Neural progenitor cell (in vitro differentiated cells): Measurements from ENCODE around the gene SLC44A2. TPM values are rescaled to one million over a fixed set of nuclear protein-coding genes. Genes with fewer than 3 reads are reported as not detected.

Experiments used
- DNase-seq: peaks from one replicate; pipeline ENCODE4 v3.0.0-alpha.2; 2016; ENCODE audit warnings: low spot score
- H2AFZ ChIP-seq: fragments of 200-600 bp; sonication (generic); replicated peaks from 2 replicates; pipeline ENCODE4 v1.6.1; 2016; ENCODE audit warnings: antibody characterized with exemption
- H3F3A ChIP-seq: fragments of 200-600 bp; sonication (generic); 2 replicates; pipeline ENCODE4 v1.6.1; 2016; ENCODE audit warnings: antibody characterized with exemption, low read depth
- H3K27ac ChIP-seq: fragments of 200-600 bp; sonication (generic); 2 replicates; pipeline ENCODE4 v1.5.1; 2016; ENCODE audit warnings: mild to moderate bottlenecking
- H3K27me3 ChIP-seq: fragments of 200-600 bp; sonication (generic); 2 replicates; pipeline ENCODE4 v1.6.1; 2016; ENCODE audit warnings: mild to moderate bottlenecking, moderate library complexity
- H3K36me3 ChIP-seq: fragments of 200-600 bp; sonication (generic); 2 replicates; pipeline ENCODE4 v1.5.1; 2016
- H3K4me1 ChIP-seq: fragments of 200-600 bp; sonication (generic); 2 replicates; pipeline ENCODE4 v1.6.1; 2016; ENCODE audit warnings: mixed run types
- H3K4me2 ChIP-seq: fragments of 200-600 bp; sonication (generic); 2 replicates; pipeline ENCODE4 v1.6.1; 2016
- H3K4me3 ChIP-seq: fragments of 200-600 bp; sonication (generic); 2 replicates; pipeline ENCODE4 v1.5.1; 2016
- H3K79me2 ChIP-seq: fragments of 200-600 bp; sonication (generic); 2 replicates; pipeline ENCODE4 v1.6.1; 2016; ENCODE audit warnings: low read depth
- H3K9ac ChIP-seq: fragments of 200-600 bp; sonication (generic); 2 replicates; pipeline ENCODE4 v1.6.1; 2016
- H3K9me3 ChIP-seq: fragments of 200-600 bp; sonication (generic); 2 replicates; pipeline ENCODE4 v1.5.1; 2016; ENCODE audit warnings: low read depth
- H4K20me1 ChIP-seq: fragments of 200-600 bp; sonication (generic); 2 replicates; pipeline ENCODE4 v1.6.1; 2016; ENCODE audit warnings: low read depth
- H3K27ac Mint-ChIP-seq: 3 replicates; pipeline ENCODE4 v1.8.0; 2021; ENCODE audit warnings: mixed read lengths
- H3K27me3 Mint-ChIP-seq: 2 replicates; pipeline ENCODE4 v1.8.0; 2022; ENCODE audit warnings: low read depth, mild to moderate bottlenecking, inconsistent platforms, moderate library complexity, mixed read lengths; ENCODE audit not compliant: insufficient read depth
- H3K36me3 Mint-ChIP-seq: 3 replicates; pipeline ENCODE4 v1.8.0; 2021; ENCODE audit warnings: mixed read lengths
- H3K4me1 Mint-ChIP-seq: 3 replicates; pipeline ENCODE4 v1.8.0; 2021; ENCODE audit warnings: mixed read lengths
- H3K4me3 Mint-ChIP-seq: 3 replicates; pipeline ENCODE4 v1.8.0; 2021; ENCODE audit warnings: mild to moderate bottlenecking, moderate library complexity, mixed read lengths
- H3K9me3 Mint-ChIP-seq: 3 replicates; pipeline ENCODE4 v1.8.0; 2020; ENCODE audit warnings: mixed read lengths
- EZH2 ChIP-seq: fragments of 200-600 bp; sonication (generic); IDR thresholded peaks from 2 replicates; pipeline ENCODE4 v1.6.1; 2017; ENCODE audit warnings: antibody characterized with exemption, mild to moderate bottlenecking, moderate library complexity
- EZH2phosphoT487 ChIP-seq: fragments of 200-600 bp; sonication (generic); IDR thresholded peaks from 2 replicates; pipeline ENCODE4 v1.6.1; 2017; ENCODE audit warnings: antibody characterized with exemption
- total RNA-seq: library from RNA; depleted of rRNA; stranded (reverse); fragments of >200 nt; gene quantifications from 2 replicates; pipeline ENCODE4 v1.2.3, GENCODE V29; 2015; ENCODE audit warnings: low replicate concordance
- TF ChIP-seq, protein P1 (sequence below): fragments of 200-600 bp; sonication (generic); IDR thresholded peaks from 2 replicates; pipeline ENCODE4 v1.5.1; 2017; ENCODE audit warnings: antibody characterized with exemption, mild to moderate bottlenecking

Gene SLC44A2
- total RNA-seq, 1 donor from 2014 or later = 45.6 TPM

DNA sequence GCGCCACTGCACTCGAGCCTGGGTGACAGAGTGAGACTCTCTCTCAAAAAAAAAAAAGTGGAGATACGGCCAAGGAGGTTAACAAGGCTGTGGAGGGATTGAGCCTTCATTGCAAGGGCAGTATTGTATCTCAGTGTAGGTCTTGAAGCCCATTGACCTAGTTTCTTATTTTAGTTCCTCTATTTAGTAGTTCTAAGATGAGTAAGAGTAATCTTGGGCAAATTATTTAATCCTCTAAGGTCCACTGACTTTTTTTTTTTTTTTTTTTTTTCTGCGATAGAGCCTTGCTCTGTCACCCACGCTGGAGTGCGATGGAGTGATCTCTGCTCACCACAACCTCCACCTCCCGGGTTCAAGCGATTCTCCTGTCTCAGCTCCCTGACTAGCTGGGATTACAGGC is 14.5 kb downstream of the SLC44A2 start:
- Histone ChIP-seq H3K4me1 (peaks cover 14% of the 10 kb centered on the region), H2AFZ (no peak overlapping the region), H4K20me1 (peaks cover 5% of the 10 kb centered on the region), H3K79me2 (no peaks in the 10 kb centered on the region), H3K27ac (no peak overlapping the region), H3K9me3 (no peaks in the 10 kb centered on the region), H3K36me3 (no peaks in the 10 kb centered on the region), H3K9ac (no peak overlapping the region), H3K4me3 (no peak overlapping the region), H3K4me2 (no peak overlapping the region), H3K27me3 (no peaks in the 10 kb centered on the region), H3F3A (peaks cover 17% of the 10 kb centered on the region)
- H3K27ac Mint-ChIP-seq = no peak overlapping the region
- H3K9me3 Mint-ChIP-seq = no peaks in the 10 kb centered on the region
- H3K4me1 Mint-ChIP-seq = peaks cover 29% of the 10 kb centered on the region
- no peak overlapping the region for H3K4me3 Mint-ChIP-seq
- TF ChIP-seq EZH2phosphoT487 (no peak), EZH2 (no peak)
- TF ChIP-seq, protein P1, sequence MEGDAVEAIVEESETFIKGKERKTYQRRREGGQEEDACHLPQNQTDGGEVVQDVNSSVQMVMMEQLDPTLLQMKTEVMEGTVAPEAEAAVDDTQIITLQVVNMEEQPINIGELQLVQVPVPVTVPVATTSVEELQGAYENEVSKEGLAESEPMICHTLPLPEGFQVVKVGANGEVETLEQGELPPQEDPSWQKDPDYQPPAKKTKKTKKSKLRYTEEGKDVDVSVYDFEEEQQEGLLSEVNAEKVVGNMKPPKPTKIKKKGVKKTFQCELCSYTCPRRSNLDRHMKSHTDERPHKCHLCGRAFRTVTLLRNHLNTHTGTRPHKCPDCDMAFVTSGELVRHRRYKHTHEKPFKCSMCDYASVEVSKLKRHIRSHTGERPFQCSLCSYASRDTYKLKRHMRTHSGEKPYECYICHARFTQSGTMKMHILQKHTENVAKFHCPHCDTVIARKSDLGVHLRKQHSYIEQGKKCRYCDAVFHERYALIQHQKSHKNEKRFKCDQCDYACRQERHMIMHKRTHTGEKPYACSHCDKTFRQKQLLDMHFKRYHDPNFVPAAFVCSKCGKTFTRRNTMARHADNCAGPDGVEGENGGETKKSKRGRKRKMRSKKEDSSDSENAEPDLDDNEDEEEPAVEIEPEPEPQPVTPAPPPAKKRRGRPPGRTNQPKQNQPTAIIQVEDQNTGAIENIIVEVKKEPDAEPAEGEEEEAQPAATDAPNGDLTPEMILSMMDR = no peak
- no peak for DNase-seq
- H3K27me3 Mint-ChIP-seq = no peaks in the 10 kb centered on the region
- peaks cover 28% of the 10 kb centered on the region for H3K36me3 Mint-ChIP-seq

DNA sequence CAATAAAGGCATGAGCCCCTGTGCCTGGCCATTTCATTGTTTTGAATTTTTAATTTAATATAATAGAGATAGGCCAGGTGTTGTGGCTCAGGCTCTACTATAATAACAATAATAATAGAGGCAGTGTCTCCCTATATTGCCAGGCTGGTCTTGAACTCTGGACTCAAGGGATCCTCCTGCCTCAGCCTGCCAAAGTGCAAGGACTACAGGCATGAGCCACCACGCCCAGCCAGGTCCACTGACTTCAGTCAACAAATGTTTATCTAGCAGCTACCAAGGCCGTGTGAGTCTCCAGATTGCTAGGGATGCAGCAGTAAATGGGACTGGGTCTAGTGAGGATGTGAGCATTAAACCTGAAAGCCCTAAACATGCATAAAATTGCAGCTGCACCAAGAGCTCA is 15.0 kb downstream of the SLC44A2 start:
- no peak overlapping the region for H2AFZ ChIP-seq
- no peak overlapping the region for H3K4me2 ChIP-seq
- peaks cover 14% of the 10 kb centered on the region for H3K4me1 ChIP-seq
- H3K27ac ChIP-seq = no peak overlapping the region
- H3K9me3 ChIP-seq = no peaks in the 10 kb centered on the region
- H3K36me3 ChIP-seq = no peaks in the 10 kb centered on the region
- Mint-ChIP-seq H3K27me3 (no peaks in the 10 kb centered on the region), H3K27ac (no peak overlapping the region), H3K9me3 (no peaks in the 10 kb centered on the region), H3K4me1 (peaks cover 31% of the 10 kb centered on the region), H3K4me3 (no peak overlapping the region), H3K36me3 (peaks cover 28% of the 10 kb centered on the region)
- DNase-seq = no peak
- no peak overlapping the region for H3K4me3 ChIP-seq
- H3K27me3 ChIP-seq = no peaks in the 10 kb centered on the region
- H3F3A ChIP-seq = peaks cover 20% of the 10 kb centered on the region
- no peaks in the 10 kb centered on the region for H3K79me2 ChIP-seq
- H3K9ac ChIP-seq = no peak overlapping the region
- TF ChIP-seq EZH2 (no peak), EZH2phosphoT487 (no peak)
- TF ChIP-seq, protein P1 = no peak
- H4K20me1 ChIP-seq = peaks cover 5% of the 10 kb centered on the region

DNA sequence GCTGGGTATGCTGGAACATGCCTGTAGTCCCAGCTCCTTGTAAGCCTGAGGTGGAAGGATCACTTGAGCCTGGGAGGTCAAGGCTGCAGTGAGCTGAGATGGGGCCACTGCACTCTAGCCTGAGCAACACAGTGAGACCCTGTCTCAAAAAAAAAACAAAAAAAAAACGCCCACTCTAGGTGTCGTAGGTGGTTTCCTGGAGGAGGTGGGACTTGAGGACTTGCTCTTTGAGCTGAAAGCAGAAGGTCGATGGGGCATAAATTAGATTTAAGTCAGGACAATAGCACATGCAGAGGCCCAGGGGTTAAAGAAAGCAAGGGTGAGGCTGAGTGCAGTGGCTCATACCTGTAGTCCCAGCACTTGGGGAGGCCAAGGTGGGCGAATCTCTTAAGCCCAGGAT is 15.9 kb downstream of the SLC44A2 start:
- H3K36me3 Mint-ChIP-seq = peaks cover 23% of the 10 kb centered on the region
- H3K4me2 ChIP-seq = no peak overlapping the region
- peaks cover 31% of the 10 kb centered on the region for H3K4me1 Mint-ChIP-seq
- no peaks in the 10 kb centered on the region for H3K9me3 Mint-ChIP-seq
- H3K4me3 ChIP-seq = no peak overlapping the region
- H3F3A ChIP-seq = peaks cover 20% of the 10 kb centered on the region
- H3K36me3 ChIP-seq = no peaks in the 10 kb centered on the region
- TF ChIP-seq, protein P1 = no peak
- no peak for TF ChIP-seq EZH2
- no peaks in the 10 kb centered on the region for H3K79me2 ChIP-seq
- no peak overlapping the region for H2AFZ ChIP-seq
- no peaks in the 10 kb centered on the region for H3K27me3 ChIP-seq
- no peaks in the 10 kb centered on the region for H3K9me3 ChIP-seq
- no peak for DNase-seq
- H3K27me3 Mint-ChIP-seq = no peaks in the 10 kb centered on the region
- peaks cover 5% of the 10 kb centered on the region for H4K20me1 ChIP-seq
- H3K4me3 Mint-ChIP-seq = no peak overlapping the region
- peak overlapping the region; percentile 12 for H3K27ac Mint-ChIP-seq
- H3K4me1 ChIP-seq = peaks cover 14% of the 10 kb centered on the region
- H3K9ac ChIP-seq = no peak overlapping the region
- no peak overlapping the region for H3K27ac ChIP-seq
